Naive B cell (primary cell): Measurements from ENCODE around the gene GEMIN4. TPM values are rescaled to one million over a fixed set of nuclear protein-coding genes. Genes with fewer than 3 reads are reported as not detected.
"Not testable (repeated sequence)": the region's sequence is repeated elsewhere in the genome, so short reads cannot be mapped to it uniquely, and the experiment has no call there.

Experiments used
- ATAC-seq, 2 donors: fragments of 150-1000 bp; cut with Tn5 transposase; 2 replicates each; pipeline ENCODE4 v1.10.0; 2021; ENCODE audit warnings: low read depth in 2 of 2, mild to moderate bottlenecking in 2 of 2, moderate library complexity in 2 of 2
- DNase-seq: peaks from one replicate; pipeline ENCODE4 v3.0.0; 2022
- H3K27ac Mint-ChIP-seq, 6 donors: one replicate each; pipeline ENCODE4 v1.8.0; 2020 to 2022; ENCODE audit warnings: mild to moderate bottlenecking in 6 of 6, mixed read lengths in 6 of 6, moderate library complexity in 5 of 6, inconsistent platforms in 2 of 6
- H3K27me3 Mint-ChIP-seq, 3 donors: one replicate each; pipeline ENCODE4 v1.8.0; 2021 to 2022; ENCODE audit warnings: mixed read lengths in 3 of 3, mild to moderate bottlenecking in 1 of 3
- H3K36me3 Mint-ChIP-seq, 2 donors: one replicate each; pipeline ENCODE4 v1.8.0; 2020 to 2022; ENCODE audit warnings: mixed read lengths in 2 of 2, inconsistent platforms in 1 of 2, mild to moderate bottlenecking in 1 of 2
- H3K4me1 Mint-ChIP-seq, 3 donors: one replicate each; pipeline ENCODE4 v1.8.0; 2020 to 2022; ENCODE audit warnings: mixed read lengths in 3 of 3, inconsistent platforms in 1 of 3, mild to moderate bottlenecking in 1 of 3, moderate library complexity in 1 of 3
- H3K4me3 Mint-ChIP-seq, 8 donors: one replicate each; pipeline ENCODE4 v1.8.0; 2020 to 2022; ENCODE audit warnings: mild to moderate bottlenecking in 8 of 8, mixed read lengths in 8 of 8, moderate library complexity in 8 of 8, inconsistent platforms in 2 of 8
- H3K9me3 Mint-ChIP-seq, 7 donors: one replicate each; pipeline ENCODE4 v1.8.0; 2020 to 2022; ENCODE audit warnings: mixed read lengths in 7 of 7, mild to moderate bottlenecking in 5 of 7, inconsistent platforms in 2 of 7, moderate library complexity in 1 of 7
- polyA plus RNA-seq, 6 donors: library from polyadenylated mRNA; unstranded; fragments of 300-500 nt; fragmentation: Illumina TruSeq; gene quantifications; one replicate each; pipeline ENCODE4 v1.2.3, GENCODE V29; 2021; ENCODE audit warnings: low read depth in 6 of 6

Gene GEMIN4
- polyA plus RNA-seq, 6 donors from 2014 or later = 22.8 to 37.8 (median 26.2) TPM

DNA sequence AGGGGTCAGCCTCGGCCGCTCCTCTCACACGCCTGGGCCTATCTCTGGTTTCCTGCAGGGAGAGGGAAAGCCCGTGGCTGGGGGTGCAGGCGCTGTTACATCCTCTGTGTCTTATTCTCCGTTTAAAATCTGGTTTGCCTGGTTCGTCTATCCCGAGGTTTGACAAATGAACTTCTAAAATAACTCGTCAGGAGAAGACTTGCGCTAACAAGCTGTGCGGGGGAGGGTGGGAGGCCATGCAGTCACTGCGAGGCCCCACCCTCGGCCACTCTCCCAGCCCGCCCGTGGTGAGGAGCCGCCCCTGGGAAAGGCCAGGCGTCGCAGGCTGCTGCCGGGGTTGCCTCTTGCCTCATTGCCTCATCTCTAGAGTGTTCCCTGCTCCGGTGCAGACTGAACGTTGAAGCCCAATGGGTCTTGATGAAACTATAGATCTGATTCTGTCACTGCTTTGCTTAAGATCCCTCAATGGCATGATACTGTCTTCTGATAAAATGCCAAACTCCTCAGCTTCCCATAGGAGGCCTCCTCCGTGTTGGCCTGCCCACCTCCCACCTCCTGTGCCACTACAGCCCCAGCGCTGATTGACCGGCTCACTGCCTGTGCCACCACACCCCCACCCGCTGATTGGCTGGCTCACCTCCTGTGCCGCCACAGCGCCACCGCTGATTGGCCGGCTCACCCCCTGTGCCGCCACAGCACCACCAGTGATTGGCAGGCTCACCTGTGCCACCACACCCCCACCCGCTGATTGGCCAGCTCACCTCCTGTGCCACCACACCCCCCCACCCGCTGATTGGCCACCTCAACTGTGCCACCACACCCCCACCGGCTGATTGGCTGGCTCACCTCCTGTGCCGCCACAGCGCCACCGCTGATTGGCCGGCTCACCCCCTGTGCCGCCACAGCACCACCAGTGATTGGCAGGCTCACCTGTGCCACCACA, 38.1 kb upstream of the GEMIN4 start:
- Mint-ChIP-seq H3K36me3 (peaks cover 14 to 16% of the 10 kb centered on the region in 2 donors), H3K4me1 (peaks cover 5 to 15% (median 10%) of the 10 kb centered on the region in 3 donors)
- H3K27ac Mint-ChIP-seq, H3K9me3 Mint-ChIP-seq, H3K4me3 Mint-ChIP-seq, ATAC-seq, DNase-seq, H3K27me3 Mint-ChIP-seq: not testable (repeated sequence)

DNA sequence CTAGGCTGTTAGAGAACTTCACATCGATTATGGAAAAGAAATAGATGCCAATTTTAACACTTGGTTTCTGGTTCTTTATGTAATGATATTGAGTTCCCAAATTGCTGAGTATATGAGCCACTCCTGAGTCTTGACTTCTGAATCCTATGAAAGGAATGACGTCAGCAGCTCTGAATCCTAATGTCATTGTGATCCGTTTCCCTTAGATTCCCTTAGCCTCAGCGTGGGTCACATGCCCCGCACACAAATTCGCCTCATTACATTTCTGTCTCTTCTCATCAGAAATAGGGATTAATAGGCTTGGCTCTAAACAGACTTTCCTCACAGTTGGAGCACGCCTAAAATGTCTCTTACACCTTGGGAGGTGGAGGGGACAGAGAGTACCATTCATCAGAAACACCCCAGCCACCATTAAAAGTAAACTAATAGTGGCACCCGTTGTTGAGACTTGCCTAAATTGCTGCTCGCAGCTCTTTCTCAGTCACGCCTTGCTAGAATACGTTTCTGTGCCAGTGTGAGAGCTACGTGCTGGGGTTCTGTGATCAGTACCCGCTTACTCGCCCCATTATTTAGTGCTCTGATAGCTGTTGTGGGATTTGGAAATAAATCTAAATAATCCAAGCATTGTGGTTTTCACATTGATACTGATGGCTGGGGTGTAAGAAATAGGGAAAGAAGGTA, 37.2 kb upstream of the GEMIN4 start:
- H3K9me3 Mint-ChIP-seq = no peaks in the 10 kb centered on the region
- no peak overlapping the region for H3K4me3 Mint-ChIP-seq
- no peaks in the 10 kb centered on the region for H3K27me3 Mint-ChIP-seq
- peak overlapping the region in 1 of 6 donors; percentile 33 for H3K27ac Mint-ChIP-seq
- ATAC-seq = no peak
- H3K36me3 Mint-ChIP-seq = peaks cover 14 to 16% of the 10 kb centered on the region in 2 donors
- peaks cover 5 to 9% (median 8%) of the 10 kb centered on the region in 3 donors for H3K4me1 Mint-ChIP-seq
- no peak for DNase-seq

DNA sequence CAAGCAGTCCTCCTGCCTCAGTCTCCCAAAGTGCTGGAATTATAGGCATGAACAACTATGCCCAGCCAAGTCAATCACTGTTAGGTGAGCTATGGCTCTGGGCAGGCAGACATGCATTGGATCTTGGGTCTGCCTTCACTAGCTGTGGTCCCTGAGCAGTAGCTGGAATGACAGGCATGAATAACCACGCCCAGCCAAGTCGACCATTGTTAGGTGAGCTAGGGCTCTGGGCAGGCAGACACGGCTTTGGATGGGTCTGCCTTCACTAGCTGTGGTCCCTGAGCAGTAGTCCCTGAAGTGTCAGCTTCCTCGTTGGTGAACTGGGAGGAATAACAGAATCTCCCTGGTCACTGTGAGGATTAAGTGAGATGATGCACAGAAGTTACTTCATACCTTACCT, 36.5 kb upstream of the GEMIN4 start:
- no peak overlapping the region for H3K4me3 Mint-ChIP-seq
- no peak overlapping the region for H3K27ac Mint-ChIP-seq
- no peak for ATAC-seq
- H3K4me1 Mint-ChIP-seq = peaks cover 9 to 13% (median 9%) of the 10 kb centered on the region in 3 donors
- DNase-seq = no peak
- peaks cover 14 to 16% of the 10 kb centered on the region in 2 donors for H3K36me3 Mint-ChIP-seq
- no peaks in the 10 kb centered on the region for H3K27me3 Mint-ChIP-seq
- H3K9me3 Mint-ChIP-seq = no peaks in the 10 kb centered on the region

DNA sequence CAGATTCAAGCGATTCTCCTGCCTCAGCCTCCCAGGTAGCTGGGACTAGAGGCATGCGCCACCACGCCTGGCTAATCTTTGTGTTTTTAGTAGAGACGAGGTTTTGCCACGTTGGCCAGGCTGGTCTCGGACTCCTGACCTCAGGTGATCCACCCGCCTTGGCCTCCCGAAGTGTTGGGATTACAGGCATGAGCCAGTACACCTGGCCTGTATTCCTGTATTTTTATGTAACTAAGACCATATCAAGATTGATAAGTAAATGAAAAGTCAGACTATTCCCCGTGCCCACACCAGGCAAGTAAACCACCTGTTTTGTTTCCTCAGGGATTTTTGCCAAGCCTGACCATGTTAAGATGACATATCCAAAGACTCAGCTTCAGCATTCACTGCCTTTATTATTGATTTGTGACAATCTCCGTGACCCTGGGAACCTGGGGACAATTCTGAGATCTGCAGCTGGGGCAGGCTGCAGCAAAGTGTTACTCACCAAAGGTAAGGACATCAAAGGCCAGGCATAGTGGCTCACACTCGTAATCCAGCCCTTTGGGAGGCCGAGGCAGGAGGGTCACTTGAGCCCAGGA, 35.7 kb upstream of the GEMIN4 start:
- Mint-ChIP-seq H3K4me1 (peaks cover 16 to 17% (median 17%) of the 10 kb centered on the region in 3 donors), H3K9me3 (no peaks in the 10 kb centered on the region), H3K27ac (no peak overlapping the region), H3K36me3 (peaks cover 14 to 16% of the 10 kb centered on the region in 2 donors), H3K27me3 (no peaks in the 10 kb centered on the region), H3K4me3 (no peak overlapping the region)
- DNase-seq (no peak), ATAC-seq (no peak)

DNA sequence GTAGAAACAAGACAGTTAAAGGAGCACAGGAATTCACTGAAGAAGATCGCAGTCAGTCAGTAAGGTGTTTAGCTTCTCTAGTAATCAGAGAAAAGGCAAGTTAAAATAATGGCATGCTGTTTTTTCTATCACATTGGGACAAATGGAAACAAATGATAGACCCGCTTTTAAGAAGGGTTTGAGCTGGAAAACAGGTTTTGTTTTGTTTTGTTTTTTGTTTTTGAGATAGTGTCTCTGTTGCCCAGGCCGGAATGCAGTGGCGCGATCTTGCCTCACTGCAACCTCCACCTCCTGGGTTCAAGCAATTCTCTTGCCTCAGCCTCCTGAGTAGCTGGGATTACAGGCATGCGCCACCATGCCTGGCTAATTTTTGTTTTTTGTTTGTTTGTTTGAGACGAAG, 33.8 kb upstream of the GEMIN4 start:
- not testable (repeated sequence) for ATAC-seq, DNase-seq, H3K27ac Mint-ChIP-seq, H3K9me3 Mint-ChIP-seq, H3K4me3 Mint-ChIP-seq, H3K27me3 Mint-ChIP-seq
- Mint-ChIP-seq H3K4me1 (peaks cover 25 to 32% (median 31%) of the 10 kb centered on the region in 3 donors), H3K36me3 (peaks cover 7 to 11% of the 10 kb centered on the region in 2 donors)

DNA sequence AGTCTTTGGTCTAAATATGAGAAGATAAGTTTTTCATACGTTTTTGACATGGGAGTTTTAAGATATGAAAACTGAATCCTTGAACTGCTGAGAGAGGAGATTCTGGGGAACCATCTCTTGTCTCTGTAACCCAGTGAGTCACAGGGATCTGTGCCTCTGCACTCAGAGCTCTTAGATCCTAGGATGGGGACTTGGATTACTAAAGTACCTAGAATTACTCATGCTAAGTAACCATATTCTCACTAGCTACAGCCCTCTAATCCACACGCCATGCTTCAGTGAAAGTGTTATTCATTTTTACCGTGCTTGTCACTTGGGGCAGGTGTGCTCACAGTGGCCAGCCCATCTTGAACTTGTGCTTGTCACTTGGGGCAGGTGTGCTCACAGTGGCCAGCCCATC, 32.1 kb upstream of the GEMIN4 start:
- H3K4me3 Mint-ChIP-seq = peak overlapping the region in 7 of 8 donors; percentile 30 to 100 (median 98)
- no peaks in the 10 kb centered on the region for H3K9me3 Mint-ChIP-seq
- H3K27ac Mint-ChIP-seq = peak overlapping the region in 1 of 6 donors; percentile 98
- H3K36me3 Mint-ChIP-seq = peaks cover 2 to 7% of the 10 kb centered on the region in 2 donors
- no peaks in the 10 kb centered on the region for H3K27me3 Mint-ChIP-seq
- H3K4me1 Mint-ChIP-seq = peaks cover 27 to 38% (median 32%) of the 10 kb centered on the region in 3 donors
- ATAC-seq (no peak), DNase-seq (no peak)

DNA sequence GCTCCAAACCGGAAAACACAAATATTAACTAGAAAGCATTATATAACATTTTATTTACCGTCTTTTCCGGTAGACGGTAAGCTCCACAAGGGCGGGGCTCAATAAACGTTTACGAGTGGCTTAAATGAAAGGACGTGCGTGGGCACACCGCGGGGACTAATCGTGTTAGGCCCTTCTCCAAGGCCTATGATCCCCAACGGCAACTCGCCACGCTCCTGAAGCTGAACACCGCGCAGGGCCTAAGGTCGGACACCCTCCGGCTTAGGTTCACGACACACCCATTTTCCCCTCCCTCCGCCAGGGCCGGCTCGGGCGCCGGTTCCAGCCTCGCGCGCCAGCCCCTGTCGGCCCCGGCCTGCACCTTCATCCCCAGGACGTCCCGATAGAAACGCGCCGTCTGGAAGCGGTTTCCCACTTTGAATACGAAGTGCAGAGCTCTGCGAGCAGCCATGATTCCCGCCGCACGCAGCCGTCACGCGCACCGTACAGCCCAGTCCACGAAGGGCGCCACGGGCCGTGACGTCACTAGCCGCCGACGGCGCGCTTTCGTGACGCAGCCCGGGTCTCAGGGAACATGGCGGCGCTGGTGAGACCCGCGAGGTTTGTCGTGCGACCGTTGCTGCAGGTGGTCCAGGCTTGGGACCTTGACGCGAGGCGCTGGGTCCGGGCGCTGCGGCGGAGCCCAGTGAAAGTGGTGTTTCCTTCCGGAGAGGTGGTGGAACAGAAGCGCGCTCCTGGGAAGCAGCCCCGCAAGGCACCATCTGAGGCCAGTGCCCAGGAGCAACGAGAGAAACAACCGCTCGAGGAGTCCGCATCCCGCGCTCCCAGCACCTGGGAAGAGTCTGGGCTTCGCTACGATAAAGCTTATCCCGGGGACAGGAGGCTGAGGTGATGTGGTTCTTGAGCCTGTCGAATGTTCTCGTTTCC, 30.0 kb upstream of the GEMIN4 start, which contains the start of the genes GLOD4 and MRM3:
Gene GLOD4, minus strand, starts transcription at position 476 of the 927 bp plus-strand sequence. Its CDS starts 25 bp downstream, at position 451.
Gene MRM3, plus strand, starts transcription at position 549 of the 927 bp plus-strand sequence. Its CDS starts 26 bp downstream, at position 575.
- H3K4me3 Mint-ChIP-seq = peak within 1 kb of the TSS; percentile 98 to 100 (median 98)
- DNase-seq (peak; percentile 95), ATAC-seq (peak; percentile 95 to 96)
- H3K4me1 Mint-ChIP-seq = peaks cover 23 to 38% (median 29%) of the 10 kb centered on the region in 3 donors
- peaks cover 6 to 9% of the 10 kb centered on the region in 2 donors for H3K36me3 Mint-ChIP-seq
- H3K9me3 Mint-ChIP-seq = no peaks in the 10 kb centered on the region
- no peaks in the 10 kb centered on the region for H3K27me3 Mint-ChIP-seq
- H3K27ac Mint-ChIP-seq = peak within 1 kb of the TSS; percentile 97 to 100 (median 98)

DNA sequence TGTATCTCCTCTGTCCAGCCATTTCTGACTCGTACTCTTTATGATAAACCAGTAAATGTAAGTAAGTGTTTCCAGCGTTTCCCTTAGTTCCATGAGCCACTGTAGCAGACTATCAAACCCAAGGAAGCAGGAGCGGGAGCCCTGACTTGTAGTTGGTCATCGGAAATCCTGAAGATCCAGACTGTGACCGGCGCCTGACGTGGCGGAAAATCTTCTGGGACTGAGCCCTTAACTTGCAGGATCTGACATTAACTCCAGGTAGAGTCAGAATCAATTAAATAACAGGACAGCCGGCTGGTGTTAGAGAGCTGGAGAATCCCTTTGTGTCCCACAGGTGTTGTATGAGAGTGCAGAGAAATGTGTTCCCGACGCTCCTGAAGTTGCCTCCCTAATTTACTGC, 26.0 kb upstream of the GEMIN4 start:
- Mint-ChIP-seq H3K36me3 (peaks cover 30 to 40% of the 10 kb centered on the region in 2 donors), H3K9me3 (no peaks in the 10 kb centered on the region), H3K27ac (no peak overlapping the region), H3K4me1 (peaks cover 20 to 27% (median 26%) of the 10 kb centered on the region in 3 donors), H3K27me3 (no peaks in the 10 kb centered on the region), H3K4me3 (no peak overlapping the region)
- ATAC-seq = no peak
- no peak for DNase-seq

DNA sequence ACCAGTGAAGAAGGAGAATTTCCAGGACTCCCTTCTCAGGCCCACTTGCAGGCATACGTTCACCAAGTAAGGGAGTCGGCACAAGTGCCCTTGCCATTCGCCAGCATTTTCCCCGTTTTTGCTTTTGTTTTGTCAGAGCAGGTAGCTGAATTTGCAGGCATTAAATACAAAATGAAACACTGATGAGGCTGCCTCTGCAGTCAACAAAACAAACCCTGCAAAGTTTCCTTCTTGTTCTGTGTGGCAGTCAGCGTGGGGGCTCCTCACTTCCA, 22.2 kb upstream of the GEMIN4 start:
- Mint-ChIP-seq H3K4me1 (peaks cover 0 to 7% (median 0%) of the 10 kb centered on the region in 3 donors), H3K27me3 (no peaks in the 10 kb centered on the region), H3K36me3 (peaks cover 44 to 58% of the 10 kb centered on the region in 2 donors), H3K27ac (no peak overlapping the region), H3K4me3 (no peak overlapping the region), H3K9me3 (no peaks in the 10 kb centered on the region)
- DNase-seq (no peak), ATAC-seq (no peak)

DNA sequence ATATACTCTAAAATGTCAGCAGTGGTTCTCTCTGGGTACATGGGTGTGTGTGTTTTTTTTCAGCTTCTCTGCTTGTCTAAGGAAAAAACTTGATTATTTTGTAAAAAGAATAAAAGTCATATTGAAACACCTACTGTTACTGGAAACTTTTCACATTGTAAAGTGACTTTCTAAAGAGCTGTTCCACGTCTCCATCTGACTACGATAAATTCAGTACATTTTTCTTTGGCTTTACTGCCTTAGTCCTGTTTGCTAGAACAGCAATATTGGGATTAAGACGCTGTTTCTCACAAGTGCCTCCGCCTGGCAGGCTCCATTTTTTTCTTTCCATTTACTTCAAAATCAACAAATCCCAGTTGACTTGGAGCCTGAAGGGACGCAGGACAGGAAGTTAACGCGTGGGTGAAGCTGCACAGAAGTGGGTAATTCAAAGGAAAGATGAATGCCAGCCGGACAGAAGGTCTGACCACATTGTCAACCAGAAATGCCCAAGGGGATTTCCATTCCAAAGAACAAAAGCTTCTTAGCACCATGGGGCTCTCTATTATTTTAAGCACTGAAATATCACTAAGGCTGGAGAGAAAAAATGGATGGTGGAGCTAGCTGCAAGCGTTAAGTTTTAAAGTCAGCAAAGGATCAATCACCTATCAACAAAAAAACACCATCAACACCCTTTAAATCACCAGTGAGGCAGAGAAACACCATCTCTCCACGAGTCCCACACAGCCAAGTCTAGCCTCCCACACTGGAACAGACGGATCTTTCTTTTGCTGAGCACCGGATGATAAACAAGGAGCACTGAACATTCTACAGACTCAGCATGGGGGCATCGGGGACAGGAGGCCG, 21.6 kb upstream of the GEMIN4 start:
- ATAC-seq (no peak), DNase-seq (no peak)
- no peaks in the 10 kb centered on the region for H3K27me3 Mint-ChIP-seq
- H3K36me3 Mint-ChIP-seq = peaks cover 44 to 64% of the 10 kb centered on the region in 2 donors
- H3K4me1 Mint-ChIP-seq = peaks cover 0 to 7% (median 4%) of the 10 kb centered on the region in 3 donors
- peak overlapping the region in 3 of 6 donors; percentile 44 to 67 (median 63) for H3K27ac Mint-ChIP-seq
- H3K4me3 Mint-ChIP-seq = no peak overlapping the region
- H3K9me3 Mint-ChIP-seq = no peaks in the 10 kb centered on the region

DNA sequence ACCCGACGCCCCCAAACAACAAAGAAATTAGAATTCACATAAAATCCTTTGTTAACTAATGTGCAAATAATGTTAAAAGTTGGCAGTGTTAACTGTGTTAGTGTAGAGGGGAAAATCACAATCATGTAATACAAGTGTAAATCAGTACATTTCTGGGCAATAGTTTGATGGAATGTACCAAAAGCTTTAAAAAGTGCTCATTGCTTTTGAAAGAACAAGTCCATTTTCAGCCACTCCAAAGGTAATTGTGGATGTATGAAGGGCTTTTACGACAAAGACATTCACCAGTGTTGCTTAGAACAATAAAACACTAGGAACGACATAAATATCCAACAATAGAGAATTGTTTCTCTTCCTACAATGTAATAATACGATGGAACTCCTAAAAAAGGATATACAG, 21.0 kb upstream of the GEMIN4 start:
- no peak overlapping the region for H3K4me3 Mint-ChIP-seq
- H3K27me3 Mint-ChIP-seq = no peaks in the 10 kb centered on the region
- ATAC-seq (no peak), DNase-seq (no peak)
- peaks cover 0 to 7% (median 4%) of the 10 kb centered on the region in 3 donors for H3K4me1 Mint-ChIP-seq
- no peak overlapping the region for H3K27ac Mint-ChIP-seq
- H3K9me3 Mint-ChIP-seq = no peaks in the 10 kb centered on the region
- H3K36me3 Mint-ChIP-seq = peaks cover 39 to 64% of the 10 kb centered on the region in 2 donors

DNA sequence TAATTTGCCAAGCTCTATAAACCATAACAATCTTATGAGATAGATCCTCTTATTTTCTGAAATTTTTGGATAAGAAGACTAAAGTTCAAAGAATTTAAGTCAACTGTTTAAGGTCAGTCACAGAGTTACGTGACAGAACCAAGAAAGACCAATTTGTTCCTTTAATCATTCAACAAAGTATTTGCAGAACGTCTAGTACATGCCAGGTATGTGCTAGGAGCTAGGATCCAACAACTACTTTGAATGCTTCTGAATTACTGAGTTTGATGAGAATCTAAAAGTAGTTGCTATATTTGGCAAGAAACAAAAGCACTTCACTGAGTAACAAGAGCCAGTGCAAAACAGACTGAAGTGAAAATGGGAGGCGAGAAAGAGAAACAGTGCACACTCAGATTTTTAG, 15.0 kb upstream of the GEMIN4 start:
- Mint-ChIP-seq H3K27ac (no peak overlapping the region), H3K9me3 (no peaks in the 10 kb centered on the region), H3K4me1 (peaks cover 1 to 10% (median 4%) of the 10 kb centered on the region in 3 donors), H3K36me3 (peaks cover 24 to 47% of the 10 kb centered on the region in 2 donors), H3K4me3 (no peak overlapping the region), H3K27me3 (no peaks in the 10 kb centered on the region)
- DNase-seq (no peak), ATAC-seq (no peak)
